Activated CD8-positive, alpha-beta memory T cell treated with anti-CD3 and anti-CD28 coated beads, Interleukin-2, amount 50 U/mL, for 48 hours (primary cell): ENCODE data around the gene CCDC88B.
"Not testable (repeated sequence)": the region's sequence is repeated elsewhere in the genome, so short reads cannot be mapped to it uniquely, and the experiment has no call there.

Experiments used
- DNase-seq: peaks from one replicate; pipeline ENCODE4 v3.0.0-alpha.2; 2020

Gene CCDC88B

GRCh38 chr11:64323984-64324383 lies 16.0 kb upstream of the CCDC88B start:
- DNase-seq, result not testable (repeated sequence)

- DNase-seq, result no peak
Measured at GRCh38 chr11:64324692-64325469, 15.1 kb upstream of the CCDC88B start.

GRCh38 chr11:64327375-64327774 lies 12.6 kb upstream of the CCDC88B start:
- DNase-seq, result no peak

- no peak for DNase-seq
Measured at GRCh38 chr11:64327993-64328392, 12.0 kb upstream of the CCDC88B start.

GRCh38 chr11:64330888-64331287 lies 9.1 kb upstream of the CCDC88B start:
- DNase-seq, result no peak

- peak; percentile 87 for DNase-seq
Measured at GRCh38 chr11:64331569-64332371, 8.2 kb upstream of the CCDC88B start.

DNA sequence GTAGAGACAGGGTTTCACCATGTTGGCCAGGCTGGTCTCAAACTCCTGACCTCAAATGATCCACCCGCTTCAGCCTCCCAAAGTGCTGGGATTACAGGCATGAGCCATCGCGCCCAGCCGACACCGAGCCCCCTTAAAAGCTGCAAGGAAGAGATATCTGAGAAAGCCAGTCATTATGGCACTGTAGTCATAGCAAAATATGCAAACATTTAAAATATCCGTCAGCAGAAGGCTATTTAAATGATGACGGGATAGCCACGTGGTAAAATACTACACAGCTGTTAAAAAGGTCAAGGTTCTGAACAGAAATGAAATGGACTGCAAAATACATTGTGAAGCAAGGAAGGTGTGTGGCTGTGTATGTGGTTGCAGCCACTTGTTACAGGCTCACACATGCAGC lies 6.4 kb upstream of the CCDC88B start:
- DNase-seq, result no peak

DNA sequence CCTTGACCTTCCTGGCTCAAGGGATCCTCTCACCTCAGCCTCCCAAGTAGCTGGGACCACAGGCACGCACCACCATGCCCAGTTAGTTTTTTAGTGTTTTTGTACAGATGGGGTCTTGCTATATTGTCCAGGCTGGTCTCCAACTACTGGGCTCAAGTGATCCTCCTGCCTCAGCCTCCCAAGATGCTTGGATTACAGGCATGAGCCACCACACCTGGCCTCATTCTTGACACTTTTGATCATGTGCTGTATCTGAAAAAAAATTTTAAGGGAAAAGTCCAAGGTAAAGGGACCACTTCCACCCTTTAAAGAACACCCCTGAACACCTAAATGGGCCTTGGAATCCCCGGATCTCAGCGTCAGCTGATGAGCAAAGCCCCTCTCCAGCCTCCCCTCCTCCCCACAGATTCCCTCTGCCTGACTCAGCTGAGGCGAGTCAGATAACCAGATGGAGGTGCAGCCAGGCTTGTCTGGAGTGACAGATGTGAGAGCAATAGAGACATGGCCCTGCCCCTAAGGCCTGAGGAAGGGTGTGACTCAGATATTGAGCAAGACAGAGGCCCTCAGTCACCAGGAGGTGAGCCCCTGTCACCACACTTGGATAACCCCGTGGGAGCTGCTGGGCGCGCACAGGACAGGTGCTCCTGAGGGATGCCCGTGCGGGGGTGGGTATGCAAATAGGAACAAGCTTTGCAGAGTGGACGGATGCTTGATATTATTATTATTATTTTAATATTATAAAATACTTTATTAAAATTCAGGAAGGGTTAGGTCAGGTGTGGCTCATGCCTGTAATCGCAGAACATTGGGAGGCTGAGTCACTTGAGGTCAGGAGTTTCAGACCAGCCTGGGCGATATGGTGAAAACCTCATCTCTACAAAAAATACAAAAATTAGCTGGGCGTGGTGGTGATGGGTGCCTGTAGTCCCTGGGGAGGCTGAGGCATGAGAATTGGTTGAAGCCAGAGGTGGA lies 5.0 kb upstream of the CCDC88B start:
- peak; percentile 80 for DNase-seq

DNA sequence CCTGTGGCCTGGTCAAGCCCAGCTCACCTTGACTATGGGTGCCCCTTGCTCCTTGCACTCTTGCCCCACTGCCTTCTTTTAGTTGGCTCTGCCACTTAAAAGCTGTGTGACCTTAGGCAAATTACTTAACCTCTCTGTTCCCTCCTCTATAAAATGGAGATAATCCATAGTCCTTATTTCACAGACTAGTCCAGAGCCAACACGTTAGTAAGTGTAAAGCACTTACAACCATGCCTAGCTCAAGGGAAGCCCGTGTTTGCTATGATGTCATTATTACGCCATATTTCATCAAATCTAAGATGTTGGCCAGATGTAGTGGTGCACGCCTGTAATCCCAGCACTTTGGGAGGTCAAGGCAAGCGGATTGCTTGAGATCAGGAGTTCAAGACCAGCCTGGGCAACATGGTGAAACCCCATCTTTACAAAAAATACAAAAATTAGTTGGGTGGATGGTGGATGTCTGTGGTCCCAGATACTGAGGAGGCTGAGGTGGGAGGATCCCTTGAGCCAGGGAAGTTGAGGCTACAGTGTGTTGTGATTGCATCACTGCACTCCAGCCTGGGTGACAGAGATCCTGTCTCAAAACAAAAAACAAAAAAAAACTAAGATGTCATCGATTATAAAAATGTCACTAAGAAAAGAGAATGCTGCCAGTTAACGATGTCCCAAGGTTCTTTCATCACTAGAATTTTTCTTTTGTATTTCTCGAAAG lies 2.3 kb upstream of the CCDC88B start:
- DNase-seq, result no peak

- DNase-seq, result no peak
Measured at GRCh38 chr11:64338716-64339115, 1.3 kb upstream of the CCDC88B start.

- DNase-seq, result no peak
Measured at GRCh38 chr11:64339286-64339685, 718 bp upstream of the CCDC88B start.

- DNase-seq, result peak; percentile 96
Measured at GRCh38 chr11:64340671-64341335, 799 bp downstream of the CCDC88B start.

GRCh38 chr11:64341429-64341828 lies 1.4 kb downstream of the CCDC88B start:
- no peak for DNase-seq

DNA sequence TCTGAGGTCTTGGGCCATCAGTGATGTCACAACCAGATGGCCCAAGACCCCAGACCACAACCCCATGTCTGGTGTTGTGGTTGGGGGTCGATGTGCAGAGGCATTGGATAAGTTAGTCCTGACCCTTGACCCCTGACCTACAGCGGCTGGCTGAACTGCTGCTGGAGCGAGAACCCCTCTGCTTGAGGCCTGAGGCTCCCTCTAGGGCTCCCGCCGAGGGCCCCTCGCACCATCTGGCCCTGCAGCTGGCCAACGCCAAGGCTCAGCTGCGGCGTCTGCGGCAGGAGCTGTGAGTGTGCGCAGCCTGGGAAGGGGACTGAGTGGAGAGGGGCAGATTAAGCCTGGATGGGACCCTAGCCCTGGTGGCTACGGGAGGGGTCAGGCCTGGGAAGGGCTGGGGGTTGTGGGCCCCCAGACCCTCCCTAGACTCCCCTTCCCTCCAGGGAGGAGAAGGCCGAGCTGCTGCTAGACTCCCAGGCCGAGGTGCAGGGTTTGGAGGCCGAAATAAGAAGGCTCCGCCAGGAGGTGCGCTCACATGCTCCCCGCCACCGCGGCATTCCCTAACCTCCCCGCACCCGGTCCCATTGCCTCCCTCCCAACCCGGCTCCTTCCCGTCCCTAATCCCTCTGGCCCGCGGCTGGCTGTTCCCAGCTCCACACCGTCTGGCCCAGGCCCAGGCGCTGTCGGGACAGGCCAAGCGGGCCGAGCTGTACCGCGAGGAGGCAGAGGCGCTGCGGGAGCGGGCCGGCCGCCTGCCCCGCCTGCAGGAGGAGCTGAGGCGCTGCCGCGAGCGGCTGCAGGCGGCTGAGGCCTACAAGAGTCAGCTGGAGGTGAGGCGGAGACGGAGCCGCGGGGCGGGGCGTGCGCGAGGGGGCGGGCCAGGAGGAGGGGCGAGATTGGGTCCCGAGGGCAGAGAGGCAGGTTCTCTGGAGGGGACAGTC lies 2.1 kb downstream of the CCDC88B start:
- DNase-seq, result peak; percentile 98

GRCh38 chr11:64342869-64343745 lies 3.1 kb downstream of the CCDC88B start:
- no peak for DNase-seq

DNA sequence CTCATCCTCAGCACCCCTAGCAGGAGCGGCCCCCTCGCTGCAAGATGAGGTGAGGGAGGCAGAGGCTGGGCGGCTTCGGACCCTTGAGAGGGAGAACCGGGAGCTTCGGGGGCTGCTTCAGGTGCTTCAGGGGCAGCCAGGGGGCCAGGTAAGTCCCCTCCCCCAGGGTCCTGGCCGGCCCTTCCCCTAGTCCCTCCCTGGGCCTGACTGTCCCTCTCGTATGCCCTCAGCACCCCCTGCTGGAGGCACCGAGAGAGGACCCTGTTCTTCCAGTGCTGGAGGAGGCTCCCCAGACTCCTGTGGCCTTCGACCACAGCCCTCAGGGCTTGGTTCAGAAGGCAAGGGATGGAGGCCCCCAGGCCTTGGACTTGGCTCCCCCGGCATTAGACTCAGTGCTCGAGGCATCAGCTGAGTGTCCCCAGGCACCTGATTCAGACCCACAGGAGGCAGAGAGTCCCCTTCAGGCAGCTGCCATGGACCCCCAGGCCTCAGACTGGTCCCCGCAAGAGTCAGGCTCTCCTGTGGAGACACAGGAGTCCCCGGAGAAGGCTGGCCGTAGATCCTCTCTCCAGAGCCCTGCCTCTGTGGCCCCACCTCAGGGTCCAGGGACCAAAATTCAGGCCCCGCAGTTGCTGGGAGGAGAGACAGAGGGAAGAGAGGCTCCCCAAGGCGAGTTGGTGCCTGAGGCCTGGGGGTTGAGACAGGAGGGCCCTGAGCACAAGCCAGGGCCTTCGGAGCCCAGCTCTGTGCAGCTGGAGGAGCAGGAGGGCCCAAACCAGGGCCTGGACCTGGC lies 4.0 kb downstream of the CCDC88B start:
- DNase-seq, result no peak

DNA sequence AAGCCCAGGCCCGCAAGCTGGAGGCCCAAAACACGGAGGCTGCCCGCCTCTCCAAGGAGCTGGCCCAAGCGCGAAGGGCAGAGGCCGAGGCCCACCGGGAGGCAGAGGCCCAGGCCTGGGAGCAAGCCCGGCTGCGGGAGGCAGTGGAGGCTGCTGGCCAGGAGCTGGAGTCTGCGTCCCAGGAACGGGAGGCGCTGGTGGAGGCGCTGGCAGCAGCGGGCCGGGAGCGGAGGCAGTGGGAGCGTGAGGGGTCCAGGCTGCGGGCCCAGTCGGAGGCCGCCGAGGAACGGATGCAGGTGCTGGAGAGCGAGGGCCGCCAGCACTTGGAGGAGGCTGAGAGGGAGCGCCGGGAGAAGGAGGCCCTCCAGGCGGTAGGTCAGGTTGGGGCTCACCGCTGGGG lies 4.8 kb downstream of the CCDC88B start:
- DNase-seq, result no peak

- no peak for DNase-seq
Measured at GRCh38 chr11:64347193-64347867, 7.3 kb downstream of the CCDC88B start.
